Stimulated activated CD4-positive, alpha-beta T cell treated with anti-CD3 and anti-CD28 coated beads, Interleukin-12 subunit alpha, Interleukin-12 subunit beta, amount 100 ng/mL, for 48 hours (primary cell): ENCODE data around the gene PRKD2.
A peak's percentile ranks its signal among the peaks of the same experiment; 100 is the strongest.
"Not testable (repeated sequence)": the region's sequence is repeated elsewhere in the genome, so short reads cannot be mapped to it uniquely, and the experiment has no call there.

Source experiments
- DNase-seq, 3 donors: peaks; one replicate each; pipeline ENCODE4 v3.0.0-alpha.2; 2020; ENCODE audit warnings: low read depth in 2 of 3, low spot score in 1 of 3

The PRKD2 gene

GRCh38 chr19:46717034-46717715 lies at the start of gene PRKD2:
Gene PRKD2 (minus strand): TSS chr19:46717114. CDS start chr19:46716370, 744 bp downstream.
- DNase-seq = peak; percentile 80 to 89 (median 85)

- DNase-seq = no peak
Observed at GRCh38 chr19:46764817-46765291, 47.9 kb upstream of the PRKD2 start.

GRCh38 chr19:46762245-46762890 lies 45.5 kb upstream of the PRKD2 start:
- no peak for DNase-seq

DNA sequence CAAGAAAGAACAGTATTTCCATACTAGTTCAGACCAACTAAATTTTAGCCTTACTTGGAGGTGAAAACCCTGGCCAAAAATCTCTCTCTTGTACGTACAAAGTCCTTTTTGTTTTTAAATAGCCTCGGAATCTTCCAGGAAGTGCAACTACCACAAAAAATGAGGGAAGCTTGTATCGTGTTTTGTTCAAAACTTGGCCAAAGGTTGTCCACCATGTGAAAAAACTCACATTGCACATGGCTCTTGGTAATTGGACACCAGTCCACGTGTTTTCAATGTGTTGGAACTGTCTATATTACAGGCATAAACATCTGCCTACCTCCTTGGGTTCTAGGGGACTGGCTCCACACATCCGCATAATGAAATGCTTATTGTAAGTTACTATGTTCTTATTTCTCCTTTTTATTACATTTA lies 44.5 kb upstream of the PRKD2 start:
- DNase-seq = no peak

DNA sequence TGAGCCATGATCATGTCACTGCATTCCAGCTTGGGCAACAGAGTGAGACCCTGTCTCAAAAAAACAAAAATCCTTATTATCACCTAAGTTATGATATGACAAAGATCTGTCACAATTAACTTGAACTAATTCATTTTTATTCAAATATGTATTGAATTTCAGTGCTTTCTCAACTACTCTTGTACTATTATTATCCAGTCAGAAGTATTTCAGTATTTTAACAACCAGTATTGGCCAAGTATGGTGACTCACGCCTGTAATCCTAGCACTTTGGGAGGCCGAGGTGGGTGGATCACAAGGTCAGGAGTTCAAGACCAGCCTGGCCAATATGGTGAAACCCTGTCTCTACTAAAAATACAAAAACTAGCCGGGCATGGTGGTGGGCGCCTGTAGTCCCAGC lies 44.0 kb upstream of the PRKD2 start:
- not testable (repeated sequence) for DNase-seq

DNA sequence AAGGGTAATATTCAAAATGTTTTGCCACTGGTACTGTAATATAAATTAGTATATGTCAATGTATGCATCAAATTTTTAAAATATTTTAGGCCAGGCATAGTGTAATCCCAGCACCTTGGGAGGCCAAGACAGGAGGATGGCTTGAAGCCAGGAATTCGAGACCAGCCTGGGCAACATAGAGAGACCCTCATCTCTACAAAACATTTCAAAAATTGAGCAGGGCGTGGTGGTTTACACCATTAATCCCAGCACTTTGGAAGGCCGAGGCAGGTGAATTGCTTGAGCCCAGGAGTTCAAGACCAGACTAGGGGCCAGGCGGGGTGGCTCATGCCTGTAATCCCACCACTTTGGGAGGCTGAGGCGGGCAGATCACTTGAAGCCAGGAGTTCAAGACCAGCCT lies 43.4 kb upstream of the PRKD2 start:
- no peak for DNase-seq

- DNase-seq = no peak
Observed at GRCh38 chr19:46759817-46760333, 43.0 kb upstream of the PRKD2 start.

DNA sequence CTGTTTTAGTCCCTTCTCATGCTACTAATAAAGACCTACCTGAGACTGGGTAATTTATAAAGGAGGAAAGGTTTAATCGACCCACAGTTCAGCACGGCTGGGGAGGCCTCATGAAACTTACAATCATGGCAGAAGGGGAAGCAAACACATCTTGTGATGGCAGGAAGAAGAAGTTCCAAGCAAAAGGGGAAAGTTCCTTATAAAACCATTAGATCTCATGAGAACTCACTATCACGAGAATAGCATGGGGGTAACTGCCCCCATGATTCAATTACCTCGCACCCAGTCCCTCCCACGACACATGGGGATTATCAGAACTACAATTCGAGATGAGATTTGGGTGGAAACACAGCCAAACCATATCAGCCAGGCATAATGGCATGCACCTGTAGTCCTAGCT lies 42.3 kb upstream of the PRKD2 start:
- DNase-seq = no peak

DNA sequence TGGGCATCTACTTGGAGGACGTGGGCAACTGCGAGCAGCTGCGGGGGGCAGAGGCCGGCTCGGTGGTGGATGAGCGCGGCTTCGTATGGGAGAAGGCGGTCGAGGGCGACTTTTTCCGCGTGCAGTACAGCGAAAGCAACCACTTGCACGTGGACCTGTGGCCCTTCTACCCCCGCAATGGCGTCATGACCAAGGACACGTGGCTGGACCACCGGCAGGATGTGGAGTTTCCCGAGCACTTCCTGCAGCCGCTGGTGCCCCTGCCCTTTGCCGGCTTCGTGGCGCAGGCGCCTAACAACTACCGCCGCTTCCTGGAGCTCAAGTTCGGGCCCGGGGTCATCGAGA lies 39.6 kb upstream of the PRKD2 start:
- no peak for DNase-seq

DNA sequence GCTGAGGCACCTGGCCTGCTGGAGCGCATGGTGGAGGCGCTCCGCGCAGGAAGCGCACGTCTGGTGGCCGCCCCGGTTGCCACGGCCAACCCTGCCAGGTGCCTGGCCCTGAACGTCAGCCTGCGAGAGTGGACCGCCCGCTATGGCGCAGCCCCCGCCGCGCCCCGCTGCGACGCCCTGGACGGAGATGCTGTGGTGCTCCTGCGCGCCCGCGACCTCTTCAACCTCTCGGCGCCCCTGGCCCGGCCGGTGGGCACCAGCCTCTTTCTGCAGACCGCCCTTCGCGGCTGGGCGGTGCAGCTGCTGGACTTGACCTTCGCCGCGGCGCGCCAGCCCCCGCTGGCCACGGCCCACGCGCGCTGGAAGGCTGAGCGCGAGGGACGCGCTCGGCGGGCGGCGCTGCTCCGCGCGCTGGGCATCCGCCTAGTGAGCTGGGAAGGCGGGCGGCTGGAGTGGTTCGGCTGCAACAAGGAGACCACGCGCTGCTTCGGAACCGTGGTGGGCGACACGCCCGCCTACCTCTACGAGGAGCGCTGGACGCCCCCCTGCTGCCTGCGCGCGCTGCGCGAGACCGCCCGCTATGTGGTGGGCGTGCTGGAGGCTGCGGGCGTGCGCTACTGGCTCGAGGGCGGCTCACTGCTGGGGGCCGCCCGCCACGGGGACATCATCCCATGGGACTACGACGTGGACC lies 39.1 kb upstream of the PRKD2 start:
- DNase-seq = no peak

DNA sequence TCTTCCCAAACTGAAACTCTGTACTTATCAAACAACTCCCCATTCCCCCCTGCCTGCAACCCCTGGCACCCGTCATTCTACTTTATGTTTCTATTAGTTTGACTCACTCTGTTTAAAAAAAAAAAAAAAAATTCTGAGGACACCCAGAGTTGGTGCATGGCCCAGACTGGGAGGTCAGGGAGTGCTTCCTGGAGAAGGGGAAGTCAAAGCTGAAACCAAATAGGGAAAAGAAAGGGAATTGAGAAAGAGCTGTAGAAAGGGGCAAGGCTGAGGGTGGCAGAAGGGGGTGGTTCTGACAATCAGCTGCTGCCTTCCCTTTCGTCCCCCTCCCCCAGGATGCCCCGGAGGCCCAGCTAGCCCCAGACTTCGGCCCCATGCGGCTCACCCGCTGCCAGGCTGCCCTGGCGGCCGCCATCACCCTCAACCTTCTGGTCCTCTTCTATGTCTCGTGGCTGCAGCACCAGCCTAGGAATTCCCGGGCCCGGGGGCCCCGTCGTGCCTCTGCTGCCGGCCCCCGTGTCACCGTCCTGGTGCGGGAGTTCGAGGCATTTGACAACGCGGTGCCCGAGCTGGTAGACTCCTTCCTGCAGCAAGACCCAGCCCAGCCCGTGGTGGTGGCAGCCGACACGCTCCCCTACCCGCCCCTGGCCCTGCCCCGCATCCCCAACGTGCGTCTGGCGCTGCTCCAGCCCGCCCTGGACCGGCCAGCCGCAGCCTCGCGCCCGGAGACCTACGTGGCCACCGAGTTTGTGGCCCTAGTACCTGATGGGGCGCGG lies 38.4 kb upstream of the PRKD2 start:
- DNase-seq = no peak

- DNase-seq = peak in 2 of 3 donors; percentile 55 to 59
Observed at GRCh38 chr19:46753420-46754155, 36.7 kb upstream of the PRKD2 start.

DNA sequence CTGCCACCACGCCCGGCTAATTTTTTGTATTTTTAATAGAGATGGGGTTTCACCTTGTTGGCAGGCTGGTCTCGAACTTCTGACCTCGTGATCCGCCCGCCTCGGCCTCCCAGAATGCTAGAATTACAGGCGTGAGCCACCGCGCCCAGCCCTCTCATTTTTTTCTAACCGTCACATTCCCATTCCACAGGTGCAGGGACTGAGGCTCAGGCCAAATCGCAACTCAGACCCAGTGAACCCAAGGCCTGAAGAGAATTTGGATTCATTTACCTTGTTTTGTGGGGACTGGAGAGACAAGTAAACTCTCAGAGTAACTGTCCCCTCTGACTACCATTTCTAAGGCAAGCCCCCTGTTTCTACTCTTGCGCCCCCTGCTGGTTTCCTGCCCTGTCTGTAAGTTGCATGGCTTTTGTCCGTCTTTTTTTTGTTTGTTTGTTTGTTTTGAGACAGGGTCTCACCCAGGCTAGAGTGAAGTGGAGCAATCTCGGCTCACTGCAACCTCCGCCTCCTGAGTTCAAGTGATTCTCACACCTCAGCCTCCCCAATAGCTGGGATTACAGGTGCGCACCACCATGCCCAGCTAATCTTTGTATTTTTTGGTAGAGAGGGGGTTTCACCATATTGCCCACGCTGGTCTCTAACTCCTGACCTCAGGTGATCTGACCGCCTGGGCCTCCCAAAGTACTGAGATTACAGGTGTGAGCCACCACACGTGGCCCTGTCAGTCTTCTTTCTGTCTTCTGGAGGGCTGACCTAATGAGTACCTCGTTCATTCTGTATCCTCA lies 31.6 kb upstream of the PRKD2 start:
- peak; percentile 51 to 82 (median 76) for DNase-seq

- DNase-seq = peak in 1 of 3 donors; percentile 49
Observed at GRCh38 chr19:46746281-46747057, 29.6 kb upstream of the PRKD2 start, which contains the start of gene STRN4. Gene STRN4 (minus strand): TSS chr19:46746450. CDS start chr19:46746430, 20 bp downstream.

DNA sequence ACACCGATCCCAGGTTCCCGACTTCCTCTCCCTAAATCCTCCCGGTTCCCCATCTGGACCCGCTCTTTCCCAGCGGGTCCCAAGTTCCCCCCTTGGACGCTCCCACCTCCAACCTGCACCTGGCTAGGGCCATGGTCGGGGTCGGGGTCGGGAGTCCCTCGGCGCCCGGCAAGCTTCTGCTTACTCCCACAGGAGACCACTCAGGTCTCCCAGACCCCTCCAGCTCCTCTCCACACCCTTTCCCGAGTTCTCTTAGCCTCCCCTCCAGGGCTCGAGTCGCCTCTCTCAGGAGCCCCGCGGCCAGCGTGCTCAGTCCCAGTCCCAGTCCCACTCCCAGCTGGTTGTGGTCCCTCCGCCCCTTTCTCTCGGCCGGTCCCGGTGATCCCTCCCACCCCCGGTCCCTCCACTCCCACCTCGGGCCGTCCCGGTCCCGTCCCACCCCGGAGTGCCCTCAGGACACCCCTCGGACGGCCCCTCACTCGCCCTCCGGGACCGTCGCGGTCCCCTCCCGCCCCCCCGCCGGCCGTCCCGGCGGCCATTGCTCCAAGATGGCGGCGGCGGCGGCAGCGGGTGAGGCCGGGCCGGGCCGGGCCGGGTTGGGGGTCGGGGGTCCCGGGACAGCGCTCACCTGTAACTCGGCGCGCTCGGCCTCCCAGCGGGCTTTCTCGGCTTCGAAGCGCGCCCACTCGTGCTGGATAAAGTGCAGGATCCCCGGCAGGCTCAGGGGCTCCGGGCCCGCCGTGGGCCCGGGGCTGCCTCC lies 28.8 kb upstream of the PRKD2 start, which contains the start of gene FKRP:
TSS of gene FKRP (plus strand) at position 537 of the 760 bp plus-strand sequence. CDS start 9,394 bp downstream, outside the sequence.
- peak in 1 of 3 donors; percentile 23 for DNase-seq

GRCh38 chr19:46745030-46745429 lies 28.1 kb upstream of the PRKD2 start:
- no peak for DNase-seq

- DNase-seq = no peak
Observed at GRCh38 chr19:46744005-46744691, 27.2 kb upstream of the PRKD2 start.
